SU-DHL-6 (cell line): ENCODE measurements around the gene ZNF83.
A peak's percentile ranks its signal among the peaks of the same experiment; 100 is the strongest.
"Not testable (repeated sequence)": the region's sequence is repeated elsewhere in the genome, so short reads cannot be mapped to it uniquely, and the experiment has no call there.

Experiments used
- H2AFZ ChIP-seq: fragments of 200-600 bp; sonication (generic); 2 replicates; pipeline ENCODE4 v1.6.1; 2014; ENCODE audit warnings: low read depth, mild to moderate bottlenecking, moderate library complexity, mixed read lengths, antibody characterized with exemption, low read length; ENCODE audit not compliant: severe bottlenecking
- H3F3A ChIP-seq: fragments of 200-600 bp; shearing (Covaris generic); 2 replicates; pipeline ENCODE4 v1.6.0; 2016; ENCODE audit warnings: antibody characterized with exemption, mild to moderate bottlenecking; ENCODE audit not compliant: insufficient read depth
- H3K27ac ChIP-seq: fragments of 200-600 bp; sonication (generic); 2 replicates; pipeline ENCODE4 v1.5.1; 2016; ENCODE audit warnings: low read depth, mild to moderate bottlenecking, low read length, moderate library complexity, mixed read lengths
- H3K27me3 ChIP-seq: fragments of 200-600 bp; sonication (generic), shearing (Covaris generic); 2 replicates; pipeline ENCODE4 v1.6.0; 2014; ENCODE audit warnings: mild to moderate bottlenecking, low read length
- H3K36me3 ChIP-seq: fragments of 200-600 bp; sonication (generic); 2 replicates; pipeline ENCODE4 v1.6.1; 2014; ENCODE audit warnings: mild to moderate bottlenecking, low read length, mixed read lengths
- H3K4me2 ChIP-seq: fragments of 300-600, 200-600 bp; shearing (Covaris generic), sonication (generic); 2 replicates; pipeline ENCODE4 v1.6.0; 2014; ENCODE audit warnings: low read length, low read depth, mild to moderate bottlenecking; ENCODE audit not compliant: poor library complexity, severe bottlenecking
- H3K4me3 ChIP-seq: fragments of 200-600 bp; sonication (generic); 2 replicates; pipeline ENCODE4 v1.5.1; 2014; ENCODE audit warnings: antibody characterized with exemption, low read length, mild to moderate bottlenecking, mixed read lengths; ENCODE audit not compliant: insufficient read depth, poor library complexity, severe bottlenecking
- H3K79me2 ChIP-seq: fragments of 200-600 bp; sonication (generic); 2 replicates; pipeline ENCODE4 v1.6.1; 2014; ENCODE audit warnings: mild to moderate bottlenecking, low read length, moderate library complexity; ENCODE audit not compliant: insufficient read depth
- H3K9ac ChIP-seq: fragments of 200-600 bp; sonication (generic); 2 replicates; pipeline ENCODE4 v1.7.0; 2014; ENCODE audit warnings: mild to moderate bottlenecking, low read length
- H3K9me2 ChIP-seq: fragments of 200-600 bp; sonication (generic); replicated peaks from 2 replicates; pipeline ENCODE4 v1.6.1; 2014; ENCODE audit warnings: low read length; ENCODE audit not compliant: insufficient read depth
- H3K9me3 ChIP-seq: fragments of 200-600 bp; sonication (generic); 2 replicates; pipeline ENCODE4 v1.6.1; 2014; ENCODE audit warnings: low read length, mixed read lengths; ENCODE audit not compliant: insufficient read depth
- H4K20me1 ChIP-seq: fragments of 200-600 bp; sonication (generic); 2 replicates; pipeline ENCODE4 v1.6.1; 2014; ENCODE audit warnings: low read depth, mild to moderate bottlenecking, antibody characterized with exemption, low read length, moderate library complexity, mixed read lengths
- CTCF ChIP-seq: fragments of 200-600 bp; sonication (generic); IDR thresholded peaks from one replicate; pipeline ENCODE4 v1.5.1; 2017; ENCODE audit warnings: antibody characterized with exemption, mild to moderate bottlenecking, low read length, moderate library complexity; ENCODE audit not compliant: insufficient read depth, poor library complexity, severe bottlenecking
- EZH2phosphoT487 ChIP-seq: fragments of 200-600 bp; sonication (generic), shearing (Covaris generic); conservative IDR thresholded peaks from 2 replicates; pipeline ENCODE4 v1.6.1; 2018; ENCODE audit warnings: mild to moderate bottlenecking, antibody characterized with exemption, low read length, moderate library complexity, mixed read lengths

ZNF83 gene

GRCh38 chr19:52639996-52640395 lies 1.8 kb upstream of the ZNF83 start:
- Histone ChIP-seq H3K4me3 (no peak overlapping the region), H3K4me2 (no peak overlapping the region), H2AFZ (no peak overlapping the region), H3K36me3 (no peaks in the 10 kb centered on the region), H3K9me2 (no peaks in the 10 kb centered on the region), H3K27me3 (no peaks in the 10 kb centered on the region), H3F3A (no peaks in the 10 kb centered on the region; the same call in 1 of the 2 replicates), H3K9ac (no peak overlapping the region), H4K20me1 (no peaks in the 10 kb centered on the region), H3K27ac (no peak overlapping the region), H3K9me3 (no peaks in the 10 kb centered on the region), H3K79me2 (peaks cover 4% of the 10 kb centered on the region; the same call in 1 of the 2 replicates)
- TF ChIP-seq CTCF (no peak), EZH2phosphoT487 (no peak)

- H3K27ac ChIP-seq, result no peak overlapping the region
- H3K9ac ChIP-seq, result peak overlapping the region; percentile 84
- no peaks in the 10 kb centered on the region for H4K20me1 ChIP-seq
- no peak overlapping the region for H2AFZ ChIP-seq
- no peaks in the 10 kb centered on the region for H3F3A ChIP-seq
- H3K79me2 ChIP-seq, result peaks cover 4% of the 10 kb centered on the region; the same call in 1 of the 2 replicates
- H3K27me3 ChIP-seq, result no peaks in the 10 kb centered on the region
- H3K9me2 ChIP-seq, result no peaks in the 10 kb centered on the region
- no peak for TF ChIP-seq EZH2phosphoT487
- no peak for TF ChIP-seq CTCF
- H3K4me3 ChIP-seq, result peak overlapping the region; percentile 48
- no peaks in the 10 kb centered on the region for H3K9me3 ChIP-seq
- H3K36me3 ChIP-seq, result no peaks in the 10 kb centered on the region
- H3K4me2 ChIP-seq, result peak overlapping the region; percentile 94
Measured at GRCh38 chr19:52638601-52639000, 446 bp upstream of the ZNF83 start.

GRCh38 chr19:52635786-52636570 lies 2.2 kb downstream of the ZNF83 start:
- Histone ChIP-seq H3F3A (no peaks in the 10 kb centered on the region), H3K9me3 (no peaks in the 10 kb centered on the region), H3K9me2 (no peaks in the 10 kb centered on the region), H3K4me3 (no peak overlapping the region), H3K4me2 (no peak overlapping the region), H3K27me3 (no peaks in the 10 kb centered on the region), H4K20me1 (no peaks in the 10 kb centered on the region), H3K27ac (no peak overlapping the region), H3K9ac (no peak overlapping the region), H2AFZ (no peak overlapping the region), H3K79me2 (peaks cover 4% of the 10 kb centered on the region; the same call in 1 of the 2 replicates), H3K36me3 (no peaks in the 10 kb centered on the region)
- TF ChIP-seq EZH2phosphoT487 (no peak), CTCF (no peak)

- not testable (repeated sequence) for H3K36me3 ChIP-seq, H3K9ac ChIP-seq, H3K4me2 ChIP-seq, H4K20me1 ChIP-seq, H3K9me3 ChIP-seq, H3K9me2 ChIP-seq, H3K4me3 ChIP-seq, H3K27me3 ChIP-seq, H3K79me2 ChIP-seq, H2AFZ ChIP-seq, H3F3A ChIP-seq, H3K27ac ChIP-seq
Measured at GRCh38 chr19:52627441-52627840, 10.7 kb downstream of the ZNF83 start.
